ENCODE data around the gene GAL3ST3.
"Not testable (repeated sequence)": the region's sequence is repeated elsewhere in the genome, so short reads cannot be mapped to it uniquely, and the experiment has no call there.

The GAL3ST3 gene

GRCh38 chr11:66012371-66012945 is 36.5 kb downstream of the GAL3ST3 start:
- DNase-seq = no peak

GRCh38 chr11:66011785-66012303 is 37.1 kb downstream of the GAL3ST3 start, which contains the start of gene CST6:
Gene CST6 (plus strand): TSS chr11:66012008. CDS start chr11:66012045, 37 bp downstream.
- DNase-seq = no peak

DNA sequence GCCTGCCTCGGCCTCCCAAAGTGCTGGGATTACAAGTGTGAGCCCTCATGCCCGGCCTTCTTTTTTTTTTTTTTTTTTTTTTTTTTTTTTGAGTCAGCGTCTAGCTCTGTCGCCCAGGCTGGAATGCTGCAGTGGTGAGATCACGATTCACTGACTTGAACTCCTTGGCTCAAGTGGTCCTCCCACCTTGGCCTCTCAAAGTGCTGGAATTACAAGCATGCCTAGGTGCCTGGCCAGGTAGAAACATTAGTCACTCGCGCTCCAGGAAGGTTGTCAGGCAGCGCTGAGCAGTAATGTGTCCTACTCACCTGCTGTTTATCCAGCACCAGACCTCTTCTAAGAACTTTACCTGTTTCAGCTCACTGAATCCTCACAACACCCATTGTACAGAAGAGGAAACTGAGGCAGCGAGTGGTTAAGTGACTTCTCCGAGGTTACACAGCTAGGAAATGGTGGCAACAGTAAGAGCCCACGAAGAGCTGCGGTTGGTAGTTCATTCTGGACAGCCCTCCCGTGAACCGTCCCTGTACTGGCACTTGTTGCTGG is 37.6 kb downstream of the GAL3ST3 start:
- no peak for DNase-seq

DNA sequence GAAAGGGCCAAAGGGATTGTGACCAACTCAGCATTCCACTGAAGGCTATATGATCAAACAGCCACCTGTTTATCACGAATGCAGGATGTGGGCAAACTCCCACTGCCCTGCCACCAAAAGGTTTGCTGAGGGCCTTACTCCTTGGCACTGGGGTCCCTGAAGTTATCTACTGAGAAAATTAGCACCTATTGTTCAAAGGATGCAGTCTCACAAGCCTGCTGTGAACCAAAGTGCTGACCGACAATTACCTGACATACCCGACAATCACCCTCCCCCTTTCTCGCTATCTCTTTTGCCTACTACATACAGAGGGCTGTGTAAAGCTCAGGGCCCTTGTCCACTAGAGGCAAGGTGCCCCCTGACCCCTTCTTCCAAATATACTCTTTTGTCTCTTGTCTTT is 38.9 kb downstream of the GAL3ST3 start:
- DNase-seq = not testable (repeated sequence)

DNA sequence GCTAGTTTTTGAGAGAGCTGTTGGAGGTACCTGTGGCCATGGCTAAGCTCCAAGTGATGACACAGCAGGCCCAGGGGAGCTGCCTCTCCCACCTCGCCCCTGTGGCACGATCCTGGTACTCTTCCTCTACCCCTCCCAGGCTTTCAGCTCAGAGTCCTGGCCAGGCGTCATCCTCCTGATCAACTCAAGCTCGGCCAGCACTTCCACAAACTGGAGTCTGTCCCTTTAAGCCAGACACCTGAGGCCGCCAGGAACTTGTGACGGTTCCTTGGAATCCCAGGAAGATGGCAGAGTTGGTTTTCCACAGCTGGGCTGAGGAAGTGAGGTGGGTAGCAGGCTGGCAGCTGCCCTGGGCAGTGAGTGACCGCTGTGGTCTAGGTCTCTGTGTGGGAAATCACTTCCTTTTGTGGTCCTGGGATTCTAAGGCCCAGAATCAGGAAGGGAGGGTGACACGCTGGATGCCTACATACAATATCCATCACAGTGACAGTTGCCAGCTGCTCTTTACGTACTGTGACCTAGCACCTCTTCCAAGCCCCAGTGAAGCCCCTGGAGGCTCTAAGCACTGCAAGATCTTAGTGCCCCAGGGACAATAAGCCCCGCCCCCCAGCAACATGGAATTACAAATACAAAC is 40.4 kb downstream of the GAL3ST3 start:
- DNase-seq = no peak

DNA sequence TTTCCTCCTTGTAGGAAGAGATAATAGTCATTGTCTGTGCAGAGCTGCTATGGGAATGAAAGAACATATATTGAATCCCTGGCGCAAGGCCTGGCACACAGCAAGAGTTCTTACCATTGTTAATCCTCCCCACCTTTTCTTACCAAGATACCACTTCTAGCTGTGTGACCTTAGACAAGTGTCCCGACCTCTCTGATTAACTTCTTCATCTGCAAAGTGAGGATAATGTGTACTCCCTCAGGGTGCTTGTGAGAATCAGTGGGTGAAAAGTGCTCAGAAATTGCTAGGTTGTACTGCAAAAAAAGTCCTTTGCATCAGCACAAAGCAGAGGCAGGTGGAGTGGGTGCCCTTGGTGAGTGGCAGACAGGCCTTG is 40.9 kb downstream of the GAL3ST3 start:
- no peak for DNase-seq

DNA sequence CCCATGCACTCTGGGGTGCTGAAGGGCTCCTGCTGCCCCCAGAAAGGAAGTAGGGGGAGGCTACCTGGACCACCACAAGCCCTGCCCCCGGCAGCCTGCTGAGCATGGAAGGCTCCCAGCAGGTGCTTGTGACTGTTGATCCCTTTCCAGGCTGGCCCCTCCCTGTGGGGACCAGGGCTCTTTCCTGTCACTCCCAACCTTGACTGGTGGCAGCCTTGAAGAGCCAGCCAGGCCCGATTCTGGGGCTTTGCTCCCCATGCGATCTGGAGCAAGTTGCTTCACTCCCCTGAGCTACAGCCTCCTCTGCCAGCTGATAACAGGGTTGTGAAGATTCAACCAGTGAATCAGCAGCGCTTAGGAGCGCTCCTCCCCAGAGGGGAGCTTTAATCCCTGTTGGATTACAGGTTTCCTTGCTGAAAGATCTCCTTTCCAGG is 41.7 kb downstream of the GAL3ST3 start:
- DNase-seq = no peak

DNA sequence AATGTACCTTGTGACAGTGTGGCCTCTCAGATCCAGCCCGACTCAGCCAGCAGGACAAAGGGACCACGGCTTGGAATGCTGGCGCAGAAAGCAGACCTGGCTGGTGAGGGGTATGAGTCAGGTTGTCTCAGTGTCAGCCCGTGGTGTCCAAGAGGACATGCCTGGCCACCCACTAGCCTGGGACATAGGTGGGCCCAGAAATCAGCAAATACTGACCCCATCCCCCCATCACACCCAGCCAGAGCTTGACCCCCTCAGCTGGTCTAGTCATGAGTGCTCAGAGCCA is 42.1 kb downstream of the GAL3ST3 start:
- DNase-seq = no peak

DNA sequence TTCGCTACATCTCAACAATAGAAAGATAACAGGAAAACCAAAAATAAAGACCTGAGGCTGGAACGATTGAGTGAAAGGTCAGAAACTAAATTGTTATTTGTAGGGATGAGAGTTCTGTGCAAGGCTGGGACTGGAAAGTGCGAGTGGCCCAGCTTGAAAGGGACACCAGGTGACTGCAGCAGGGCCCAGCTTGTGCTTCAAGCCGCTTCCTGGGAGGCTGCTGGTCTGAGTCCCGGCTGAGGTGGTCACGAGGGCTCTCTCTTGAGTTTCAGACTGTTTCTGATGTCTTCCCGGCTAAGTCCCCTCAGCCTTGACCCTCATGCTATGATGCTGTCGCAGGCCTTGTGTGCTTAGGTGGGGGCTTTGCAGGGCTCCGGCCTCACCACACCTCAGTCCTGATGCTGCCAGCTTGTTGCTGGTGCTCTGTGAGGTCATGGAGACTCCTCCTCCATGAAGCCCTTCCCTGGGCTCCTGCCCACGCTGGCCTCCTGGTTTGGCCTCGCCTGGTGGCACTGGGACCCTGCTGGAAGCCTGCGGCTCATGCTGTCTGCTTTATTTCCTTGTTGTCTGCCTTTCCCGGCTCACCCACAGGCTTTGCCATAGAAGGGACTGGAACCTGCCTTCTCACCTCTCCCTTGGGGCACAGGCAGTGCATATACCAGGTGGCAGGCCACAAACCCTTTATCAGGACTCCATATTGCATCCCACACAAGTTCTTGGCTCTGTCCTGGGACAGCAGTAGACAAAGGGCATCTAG is 42.6 kb downstream of the GAL3ST3 start:
- no peak for DNase-seq

GRCh38 chr11:66004186-66004585 is 44.8 kb downstream of the GAL3ST3 start:
- DNase-seq = no peak

GRCh38 chr11:66003291-66003690 is 45.7 kb downstream of the GAL3ST3 start:
- no peak for DNase-seq

GRCh38 chr11:66002648-66003225 is 46.2 kb downstream of the GAL3ST3 start:
- DNase-seq = no peak

DNA sequence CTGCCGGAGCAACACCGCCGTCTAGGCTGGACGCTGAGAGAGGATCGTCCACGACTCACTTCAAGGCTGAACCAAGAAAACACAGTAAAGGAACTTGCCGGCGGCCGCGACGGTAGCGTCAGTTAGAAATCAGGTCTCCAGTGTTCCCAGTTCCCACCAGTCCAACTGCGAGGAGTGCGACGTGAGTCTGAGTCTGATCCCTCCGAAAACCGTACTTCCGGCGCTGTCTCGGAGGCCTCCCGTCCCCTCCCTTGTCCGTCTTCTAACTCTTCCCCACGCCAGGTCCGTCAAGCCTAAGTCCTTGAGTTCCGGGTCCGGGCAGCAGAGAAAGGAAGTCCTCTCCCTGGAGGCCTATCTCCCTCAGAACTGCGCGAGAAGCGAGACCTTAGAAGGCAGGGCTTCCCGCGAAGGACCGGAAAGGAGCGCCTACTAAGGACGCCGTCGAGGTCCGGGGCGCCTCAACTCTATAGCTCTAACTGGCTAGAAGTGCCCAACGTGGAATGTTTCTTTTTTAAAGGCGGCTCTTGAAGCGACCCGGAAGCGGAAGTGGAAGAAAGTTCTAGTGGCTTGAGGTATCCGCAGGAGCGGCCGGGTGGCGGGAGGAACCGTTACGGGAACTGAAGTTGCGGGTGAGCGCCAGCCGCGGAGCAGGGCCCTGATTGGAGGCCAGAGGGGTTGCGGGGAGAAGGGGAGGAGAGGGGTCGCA is 46.9 kb downstream of the GAL3ST3 start, which contains the start of the genes BANF1 and EIF1AD:
Gene BANF1 (plus strand): TSS at position 562 of the 706 bp plus-strand sequence. CDS start 748 bp downstream, outside the sequence.
Gene EIF1AD (minus strand): TSS at position 216 of the 706 bp plus-strand sequence. CDS start 1,768 bp downstream, outside the sequence.
- peak; percentile 97 for DNase-seq

DNA sequence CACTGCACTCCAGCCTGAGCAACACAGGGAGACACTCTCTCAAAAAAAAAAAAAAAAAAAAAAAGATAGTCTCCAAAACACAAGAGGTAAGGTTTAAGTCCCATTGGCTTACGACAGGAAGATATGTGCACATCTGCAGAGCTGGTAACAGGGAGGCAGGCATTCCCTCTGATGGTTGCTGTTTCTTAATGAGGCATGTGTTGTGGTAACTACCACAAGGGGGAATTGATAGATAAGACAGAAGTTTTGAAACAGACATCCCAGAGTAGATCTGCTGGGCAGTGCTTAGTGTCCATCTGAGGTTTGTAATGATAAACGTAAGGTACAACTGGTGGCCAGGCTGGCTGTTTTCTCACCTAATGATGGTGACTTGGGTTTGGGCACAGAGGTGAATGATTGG is 51.7 kb downstream of the GAL3ST3 start:
- DNase-seq = no peak

DNA sequence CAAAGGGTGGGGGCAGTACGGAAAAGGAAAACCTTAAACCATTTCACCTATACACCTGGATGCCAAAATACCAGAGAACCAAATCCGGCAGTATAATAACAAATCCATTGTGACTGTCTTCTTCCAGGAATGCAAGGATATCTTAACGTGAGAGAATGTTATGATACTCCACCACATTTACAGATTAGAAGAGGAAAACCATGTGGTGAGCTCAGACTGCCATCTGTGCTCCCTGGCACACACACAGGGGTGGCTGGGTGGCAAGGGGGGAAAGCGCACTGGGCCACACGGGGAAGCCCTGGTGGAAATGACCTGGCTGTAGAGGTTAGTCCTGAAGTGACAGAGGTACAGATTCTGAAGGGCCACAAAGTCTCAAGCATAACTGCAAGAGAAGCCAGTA is 56.9 kb downstream of the GAL3ST3 start:
- DNase-seq = no peak
